ENCODE data around the gene AEBP1. TPM values are rescaled to one million over a fixed set of nuclear protein-coding genes. Genes with fewer than 3 reads are reported as not detected.

Gene AEBP1
- polyA plus RNA-seq, 4 donors = 64.8 to 169 (median 78.0) TPM

DNA sequence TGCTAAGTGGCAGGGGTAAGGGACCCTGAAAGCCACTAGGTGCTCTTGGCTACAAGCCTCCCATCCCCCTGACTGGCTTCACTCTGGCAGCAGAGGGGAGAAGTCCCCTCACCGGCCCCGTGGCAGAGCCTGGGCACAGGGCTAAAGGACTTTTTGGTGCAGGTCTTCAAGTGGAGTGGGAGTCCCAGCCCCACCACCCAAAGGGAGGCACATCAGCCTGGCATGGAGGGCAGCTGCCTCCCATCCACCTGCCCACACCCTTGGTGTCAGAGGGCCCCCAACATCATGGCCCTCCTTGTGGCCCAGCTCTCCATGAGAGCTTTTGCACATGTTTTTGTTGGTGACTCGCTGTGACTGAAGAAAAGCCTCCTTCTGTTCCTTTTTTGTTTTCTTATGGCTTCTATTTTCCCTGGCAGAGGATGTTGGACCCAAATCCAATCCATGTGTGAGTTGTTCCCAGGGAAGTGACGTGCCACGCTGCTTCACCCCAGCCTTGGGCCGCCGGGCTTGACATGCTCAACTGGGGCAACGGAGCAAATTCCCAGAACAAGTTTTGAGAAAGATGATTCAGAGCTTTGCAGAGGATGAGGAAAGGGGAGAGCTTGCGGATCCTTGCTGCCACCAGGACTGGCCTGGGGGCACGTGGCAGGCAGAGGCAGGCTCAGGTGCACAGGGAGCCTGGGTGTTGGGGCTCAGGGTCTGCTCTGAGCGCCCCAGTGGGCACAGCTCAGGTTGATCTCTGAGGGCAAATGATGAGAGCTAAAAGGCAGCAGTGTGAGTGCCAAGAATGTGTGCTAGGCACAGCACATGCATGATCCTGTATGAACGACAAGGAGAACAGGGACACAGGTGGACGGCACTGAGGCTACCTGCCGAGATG, 1.9 kb upstream of the AEBP1 start:
- DNase-seq (ENCODE audit: low read depth in 4 of 4, low spot score in 3 of 4) = no peak

GRCh38 chr7:44102846-44103565, 1.1 kb upstream of the AEBP1 start:
- no peak for DNase-seq (ENCODE audit: low read depth in 4 of 4, low spot score in 3 of 4)

- DNase-seq (ENCODE audit: low read depth in 4 of 4, low spot score in 3 of 4) = no peak
These were observed 601 bp upstream of the AEBP1 start for GRCh38 chr7:44103566-44103922.

GRCh38 chr7:44104860-44105771, 971 bp downstream of the AEBP1 start:
- no peak for DNase-seq (ENCODE audit: low read depth in 4 of 4, low spot score in 3 of 4)

- DNase-seq (ENCODE audit: low read depth in 4 of 4, low spot score in 3 of 4) = no peak
These were observed 1.7 kb downstream of the AEBP1 start for GRCh38 chr7:44105832-44106231.

GRCh38 chr7:44106311-44107065, 2.3 kb downstream of the AEBP1 start:
- no peak for DNase-seq (ENCODE audit: low read depth in 4 of 4, low spot score in 3 of 4)

GRCh38 chr7:44107116-44107960, 3.2 kb downstream of the AEBP1 start:
- no peak for DNase-seq (ENCODE audit: low read depth in 4 of 4, low spot score in 3 of 4)

- DNase-seq (ENCODE audit: low read depth in 4 of 4, low spot score in 3 of 4) = no peak
These were observed 4.0 kb downstream of the AEBP1 start for GRCh38 chr7:44107961-44108767.

DNA sequence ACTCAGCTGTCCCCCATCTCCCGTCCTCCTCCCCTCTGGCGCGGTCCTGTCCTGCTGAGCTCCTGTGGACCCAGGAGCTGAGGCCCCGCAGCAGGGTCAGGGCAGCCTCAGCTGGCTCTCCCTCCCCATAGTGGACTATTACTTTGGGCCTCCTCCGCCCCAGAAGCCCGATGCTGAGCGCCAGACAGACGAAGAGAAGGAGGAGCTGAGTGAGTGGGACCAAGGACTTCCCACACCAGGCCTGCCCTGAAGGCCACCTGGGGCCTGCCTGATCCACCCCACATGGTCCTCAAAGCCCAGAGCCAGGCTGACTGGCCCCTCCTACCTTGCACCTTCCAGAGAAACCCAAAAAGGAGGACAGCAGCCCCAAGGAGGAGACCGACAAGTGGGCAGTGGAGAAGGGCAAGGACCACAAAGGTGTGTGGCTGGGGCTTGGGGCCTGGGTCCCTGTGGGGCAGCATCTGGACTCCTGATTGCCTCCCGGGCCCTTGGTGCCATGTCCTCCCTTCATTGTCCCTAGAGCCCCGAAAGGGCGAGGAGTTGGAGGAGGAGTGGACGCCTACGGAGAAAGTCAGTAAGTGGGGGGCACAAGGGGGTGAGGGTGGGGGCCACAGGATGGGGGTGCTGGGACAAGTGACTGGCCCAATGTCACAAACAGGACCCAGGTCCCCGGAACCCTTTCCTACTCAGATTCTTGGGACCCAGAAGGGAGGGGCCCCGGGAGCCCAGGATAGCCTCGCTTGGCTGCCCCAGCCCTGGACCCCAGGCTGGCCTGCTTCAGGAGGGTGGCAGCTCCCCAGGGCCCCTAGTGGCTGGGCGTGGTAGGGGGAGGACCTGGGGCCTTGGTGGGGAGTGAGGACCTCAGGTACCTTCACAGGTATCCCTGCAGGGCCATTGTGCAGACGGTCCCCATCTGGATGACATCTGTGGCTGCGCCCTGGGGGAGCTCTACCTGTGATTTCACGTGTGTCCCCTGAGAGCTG, 4.9 kb downstream of the AEBP1 start:
- DNase-seq (ENCODE audit: low read depth in 4 of 4, low spot score in 3 of 4) = no peak

GRCh38 chr7:44109991-44110390, 5.8 kb downstream of the AEBP1 start:
- DNase-seq (ENCODE audit: low read depth in 4 of 4, low spot score in 3 of 4) = no peak

DNA sequence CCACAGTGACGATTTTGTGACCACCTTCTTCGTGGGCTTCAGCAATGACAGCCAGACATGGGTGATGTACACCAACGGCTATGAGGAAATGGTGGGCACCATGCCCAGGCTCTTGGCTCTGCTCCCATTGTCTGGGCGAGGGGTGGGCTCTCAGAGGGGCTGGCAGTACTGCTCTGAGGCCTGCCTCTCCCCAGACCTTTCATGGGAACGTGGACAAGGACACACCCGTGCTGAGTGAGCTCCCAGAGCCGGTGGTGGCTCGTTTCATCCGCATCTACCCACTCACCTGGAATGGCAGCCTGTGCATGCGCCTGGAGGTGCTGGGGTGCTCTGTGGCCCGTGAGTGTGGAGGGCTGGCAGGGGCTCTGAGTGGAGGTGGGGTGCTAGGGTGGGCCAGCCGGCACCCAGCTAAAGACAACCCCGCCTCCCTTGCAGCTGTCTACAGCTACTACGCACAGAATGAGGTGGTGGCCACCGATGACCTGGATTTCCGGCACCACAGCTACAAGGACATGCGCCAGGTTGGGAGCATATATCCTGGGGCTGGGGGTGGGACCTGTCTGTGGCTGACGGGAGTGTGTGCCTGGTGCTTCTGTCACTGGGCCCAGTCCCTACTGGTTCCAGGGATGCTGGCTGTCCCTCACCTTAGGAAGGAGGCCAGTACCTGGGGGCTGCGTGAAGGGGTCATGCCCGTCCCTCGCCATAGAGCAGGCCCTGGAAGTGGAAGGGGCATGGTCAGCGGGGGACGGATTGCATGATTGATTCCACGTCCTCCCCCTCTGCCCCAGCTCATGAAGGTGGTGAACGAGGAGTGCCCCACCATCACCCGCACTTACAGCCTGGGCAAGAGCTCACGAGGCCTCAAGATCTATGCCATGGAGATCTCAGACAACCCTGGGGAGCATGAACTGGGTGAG, 6.8 kb downstream of the AEBP1 start:
- no peak for DNase-seq (ENCODE audit: low read depth in 4 of 4, low spot score in 3 of 4)

- no peak for DNase-seq (ENCODE audit: low read depth in 4 of 4, low spot score in 3 of 4)
These were observed 7.6 kb downstream of the AEBP1 start for GRCh38 chr7:44111761-44112160.

GRCh38 chr7:44112231-44112996, 8.3 kb downstream of the AEBP1 start:
- DNase-seq (ENCODE audit: low read depth in 4 of 4, low spot score in 3 of 4) = no peak

- DNase-seq (ENCODE audit: low read depth in 4 of 4, low spot score in 3 of 4) = no peak
These were observed 9.0 kb downstream of the AEBP1 start for GRCh38 chr7:44112997-44113763.

Measured in left renal pelvis (tissue), 4 donors.